Subcutaneous adipose tissue (tissue), 4 donors: ENCODE measurements around the gene CSNK1E. TPM values are rescaled to one million over a fixed set of nuclear protein-coding genes. Genes with fewer than 3 reads are reported as not detected.

ENCODE experiments used
- total RNA-seq, 4 donors: library from RNA; depleted of rRNA; stranded (reverse); fragments of >200 nt; gene quantifications; one replicate each; pipeline ENCODE4 v1.1.0, GENCODE V29; 2016
- TF ChIP-seq, protein P1 (sequence below): fragments of 450-650 bp; IDR thresholded peaks from one replicate; pipeline ENCODE4 v1.5.1; 2016; ENCODE audit warnings: low read depth, mild to moderate bottlenecking, control low read depth, antibody characterized with exemption, moderate library complexity

CSNK1E gene
- total RNA-seq, 4 donors from 2014 or later: 59.7 to 156 (median 90.5) TPM

DNA sequence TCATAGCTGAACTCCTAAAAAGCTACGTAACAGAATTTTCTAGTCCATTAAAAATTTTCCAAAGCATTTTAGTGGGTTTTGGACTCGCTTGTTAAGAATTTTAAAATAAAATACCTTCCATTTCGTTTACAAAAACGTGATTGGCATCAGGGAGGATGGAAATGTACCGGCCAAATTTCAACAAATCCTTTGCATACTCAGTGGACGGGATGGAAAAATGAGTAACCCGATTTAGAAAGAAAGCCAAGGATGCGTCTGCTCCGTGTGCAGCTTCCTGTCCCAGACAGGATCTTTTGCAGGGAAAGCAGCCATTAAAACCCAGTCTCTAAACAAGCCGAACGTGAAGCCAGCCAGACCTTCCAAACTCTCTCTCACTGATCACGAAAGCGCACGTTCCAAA is 60.1 kb downstream of the CSNK1E start:
- TF ChIP-seq, protein P1, sequence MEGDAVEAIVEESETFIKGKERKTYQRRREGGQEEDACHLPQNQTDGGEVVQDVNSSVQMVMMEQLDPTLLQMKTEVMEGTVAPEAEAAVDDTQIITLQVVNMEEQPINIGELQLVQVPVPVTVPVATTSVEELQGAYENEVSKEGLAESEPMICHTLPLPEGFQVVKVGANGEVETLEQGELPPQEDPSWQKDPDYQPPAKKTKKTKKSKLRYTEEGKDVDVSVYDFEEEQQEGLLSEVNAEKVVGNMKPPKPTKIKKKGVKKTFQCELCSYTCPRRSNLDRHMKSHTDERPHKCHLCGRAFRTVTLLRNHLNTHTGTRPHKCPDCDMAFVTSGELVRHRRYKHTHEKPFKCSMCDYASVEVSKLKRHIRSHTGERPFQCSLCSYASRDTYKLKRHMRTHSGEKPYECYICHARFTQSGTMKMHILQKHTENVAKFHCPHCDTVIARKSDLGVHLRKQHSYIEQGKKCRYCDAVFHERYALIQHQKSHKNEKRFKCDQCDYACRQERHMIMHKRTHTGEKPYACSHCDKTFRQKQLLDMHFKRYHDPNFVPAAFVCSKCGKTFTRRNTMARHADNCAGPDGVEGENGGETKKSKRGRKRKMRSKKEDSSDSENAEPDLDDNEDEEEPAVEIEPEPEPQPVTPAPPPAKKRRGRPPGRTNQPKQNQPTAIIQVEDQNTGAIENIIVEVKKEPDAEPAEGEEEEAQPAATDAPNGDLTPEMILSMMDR: no peak

DNA sequence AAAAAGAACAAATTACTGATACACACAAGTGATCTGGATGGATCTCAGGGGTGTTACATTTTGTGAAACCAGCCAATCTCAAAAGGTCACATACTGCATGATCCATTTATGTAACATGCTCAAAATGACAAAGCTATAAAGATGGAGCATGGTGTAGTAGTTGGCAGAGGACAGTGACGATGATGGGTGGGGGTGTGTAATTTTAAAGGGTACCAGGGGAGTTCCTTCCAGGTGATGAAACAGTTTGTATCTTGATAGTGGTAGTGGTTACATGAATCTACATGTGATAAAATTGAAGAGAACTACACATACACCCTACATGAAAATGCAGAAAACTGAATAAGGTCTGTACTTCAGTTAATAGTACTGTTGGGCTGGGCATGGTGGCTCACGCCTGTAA is 61.5 kb downstream of the CSNK1E start:
- TF ChIP-seq, protein P1: no peak

DNA sequence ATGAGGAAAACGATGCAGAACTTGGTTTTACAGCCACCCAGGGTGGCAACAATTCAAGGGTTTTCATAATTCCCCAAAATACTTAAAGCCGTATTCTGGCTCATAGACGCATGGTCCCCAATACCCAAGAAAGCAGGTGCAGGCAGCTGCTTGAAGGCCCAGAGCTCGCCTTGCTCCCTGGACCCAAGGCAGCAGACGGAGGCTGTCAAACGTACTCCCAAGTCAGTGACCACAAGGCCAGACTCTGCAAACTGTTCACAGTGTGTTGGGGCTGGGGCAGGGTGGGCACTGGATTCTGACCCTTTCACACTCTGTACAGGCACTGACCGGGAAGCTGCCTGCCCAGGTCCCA is 65.9 kb downstream of the CSNK1E start:
- TF ChIP-seq, protein P1: no peak

DNA sequence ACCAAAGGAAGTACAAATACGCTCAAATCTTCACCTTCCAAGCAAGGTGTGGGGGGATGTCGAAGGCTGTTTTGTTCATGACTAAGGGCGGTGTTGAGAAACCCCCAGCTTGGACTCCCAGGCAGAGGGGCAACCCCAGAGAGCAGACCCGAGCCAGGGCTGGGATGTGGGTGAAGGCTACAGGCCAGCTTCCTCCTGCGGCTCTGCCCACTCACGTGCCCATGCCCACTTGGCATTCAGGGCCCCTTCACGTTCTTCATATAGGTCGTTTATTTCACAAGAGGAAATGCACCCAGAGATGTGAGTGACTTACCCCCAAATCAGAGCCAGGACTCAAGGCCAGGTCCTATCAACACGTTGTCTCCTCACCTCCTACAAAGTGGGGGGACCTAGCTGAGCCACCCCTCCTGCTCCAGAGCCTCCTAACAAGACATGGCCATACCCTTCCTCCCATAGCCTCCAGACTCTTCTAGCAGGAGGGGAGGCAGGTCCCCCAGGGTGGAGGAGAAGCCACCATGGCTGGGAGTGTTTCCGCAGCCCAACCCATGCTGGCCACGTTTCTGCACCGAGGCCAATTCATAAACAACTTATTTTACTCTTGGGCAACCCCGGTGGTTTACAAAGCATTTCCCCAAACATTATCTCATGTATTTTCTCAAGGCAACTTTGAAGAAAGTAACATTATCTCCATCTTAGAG is 66.4 kb downstream of the CSNK1E start:
- TF ChIP-seq, protein P1: no peak

DNA sequence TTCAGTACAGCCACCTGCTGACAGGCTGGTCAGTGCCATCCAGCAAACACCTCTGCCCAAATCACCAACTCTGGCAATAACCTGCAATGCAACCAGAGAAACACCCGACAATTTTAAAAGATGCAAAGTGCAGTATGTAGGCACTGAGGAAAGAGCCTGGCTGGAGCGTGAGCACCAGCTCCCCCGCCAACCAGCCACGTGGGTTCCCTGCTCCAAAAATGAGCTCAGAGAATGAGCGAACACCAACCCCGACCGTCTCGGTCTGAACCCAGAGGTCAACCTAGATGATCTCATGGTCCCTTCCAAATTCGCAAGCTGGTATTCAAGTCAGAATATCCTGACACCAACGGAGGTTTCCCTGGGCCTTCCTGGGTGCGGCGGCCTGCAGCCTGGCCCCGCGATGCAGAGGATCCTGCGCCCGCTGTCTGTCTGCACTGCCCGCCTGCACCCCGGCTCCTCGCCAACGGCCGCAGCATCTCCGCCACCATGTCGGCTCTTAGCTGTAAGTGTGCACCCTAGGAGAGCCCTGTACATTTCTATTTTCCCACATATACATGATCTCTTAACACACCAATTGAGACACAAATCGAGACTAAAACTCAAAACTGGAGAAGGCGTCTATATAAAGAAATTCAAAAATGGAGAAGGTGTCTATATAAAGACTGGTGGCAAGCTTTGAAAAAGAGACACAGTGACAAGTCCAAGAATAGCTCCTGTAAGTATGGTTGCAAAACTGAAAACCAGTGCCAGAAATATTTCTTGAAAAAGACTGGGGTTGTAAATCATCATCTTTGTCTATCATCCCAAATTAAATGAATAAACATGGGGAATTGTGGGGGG is 67.2 kb downstream of the CSNK1E start:
- TF ChIP-seq, protein P1: no peak

DNA sequence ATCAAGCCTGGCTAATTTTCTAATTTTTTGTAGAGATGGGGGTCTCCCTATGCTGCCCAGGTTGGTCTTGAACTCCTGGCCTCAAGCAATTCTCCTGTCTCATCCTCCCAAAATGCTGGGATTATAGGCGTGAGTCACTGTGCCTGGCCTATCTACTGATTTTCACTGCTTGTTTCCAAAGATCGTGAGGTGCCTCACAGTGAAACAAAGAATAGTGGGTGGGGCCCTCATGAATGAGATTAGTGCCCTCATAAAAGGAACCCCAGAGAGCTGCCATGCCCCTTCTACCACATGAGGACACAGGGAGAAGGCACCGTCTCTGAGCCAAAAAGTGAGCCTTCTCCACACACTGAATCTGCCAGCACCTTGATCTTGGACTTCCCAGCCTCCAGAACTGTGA is 67.9 kb downstream of the CSNK1E start:
- TF ChIP-seq, protein P1: no peak

DNA sequence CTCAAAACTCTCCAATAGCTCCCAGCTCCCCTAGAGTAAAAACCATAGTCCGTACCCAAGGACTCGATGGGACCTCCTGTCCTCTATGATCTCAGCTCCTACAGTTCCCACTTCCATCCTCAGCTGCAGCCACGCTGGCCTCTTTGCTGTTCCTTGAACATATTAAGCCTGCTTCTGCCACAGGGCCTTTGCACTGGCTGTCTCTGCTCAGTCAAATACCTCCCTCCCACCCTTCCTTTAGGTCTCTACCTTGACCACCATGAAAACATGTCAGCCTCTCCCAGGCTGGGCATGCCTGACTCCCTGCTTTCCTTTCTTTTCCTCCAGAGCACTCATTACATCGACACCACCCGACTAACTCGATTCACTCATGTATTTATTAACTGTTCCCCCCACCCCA is 69.0 kb downstream of the CSNK1E start:
- TF ChIP-seq, protein P1: no peak
